Keratinocyte (primary cell): ENCODE data around the gene HOXA7. TPM values are rescaled to one million over a fixed set of nuclear protein-coding genes. Genes with fewer than 3 reads are reported as not detected.

Experiments
- DNase-seq: peaks from one replicate; pipeline ENCODE4 v3.0.0-alpha.2; 2011; ENCODE audit warnings: low read depth, missing footprints, low spot score
- FAIRE-seq: peaks from 2 replicates; lab custom pipeline; 2011; peaks lifted over from hg19 to GRCh38; lab: Jason Lieb, UNC
- H2AFZ ChIP-seq: 2 replicates; pipeline ENCODE4 v1.6.0; 2012; ENCODE audit warnings: low read length, control low read depth, inconsistent platforms; ENCODE audit not compliant: control insufficient read depth
- H3K27ac ChIP-seq: 2 replicates; pipeline ENCODE4 v1.5.1; 2011; ENCODE audit warnings: low read length; ENCODE audit not compliant: control insufficient read depth, insufficient read depth
- H3K27me3 ChIP-seq: 3 replicates; pipeline ENCODE4 v1.6.0; 2011; ENCODE audit warnings: low read length; ENCODE audit not compliant: control insufficient read depth, insufficient read depth; ENCODE audit errors: extremely low read depth
- H3K36me3 ChIP-seq, 2 experiments: 2 replicates in 1 of 2; 3 replicates in 1 of 2; pipeline ENCODE4 v1.5.1; 2011; ENCODE audit warnings: low read length in 2 of 2, mild to moderate bottlenecking in 1 of 2; ENCODE audit not compliant: control insufficient read depth in 2 of 2, insufficient read depth in 2 of 2; ENCODE audit errors: extremely low read depth in 1 of 2
- H3K4me1 ChIP-seq: 3 replicates; pipeline ENCODE4 v1.5.1; 2011; ENCODE audit warnings: low read length; ENCODE audit not compliant: control insufficient read depth, insufficient read depth; ENCODE audit errors: extremely low read depth
- H3K4me2 ChIP-seq: 3 replicates; pipeline ENCODE4 v1.6.0; 2011; ENCODE audit warnings: low read depth, low read length; ENCODE audit not compliant: control insufficient read depth, insufficient read depth; ENCODE audit errors: extremely low read depth
- H3K4me3 ChIP-seq, 3 experiments: fragments of 200-600 bp in 1 of 3; sonication (generic) in 1 of 3; 2 replicates in 2 of 3; 3 replicates in 1 of 3; pipeline ENCODE4 v1.5.1; 2011 to 2016; ENCODE audit warnings: low read length in 3 of 3, mild to moderate bottlenecking in 3 of 3, control low read depth in 2 of 3, inconsistent platforms in 1 of 3, low read depth in 1 of 3, mixed read lengths in 1 of 3, mixed run types in 1 of 3, moderate library complexity in 1 of 3; ENCODE audit not compliant: control insufficient read depth in 2 of 3, insufficient read depth in 2 of 3; ENCODE audit errors: extremely low read depth in 1 of 3
- H3K79me2 ChIP-seq: 2 replicates; pipeline ENCODE4 v1.6.0; 2012; ENCODE audit warnings: low read length; ENCODE audit not compliant: control insufficient read depth, insufficient read depth
- H3K9ac ChIP-seq: 3 replicates; pipeline ENCODE4 v1.6.0; 2011; ENCODE audit warnings: low read length; ENCODE audit not compliant: control insufficient read depth, insufficient read depth; ENCODE audit errors: extremely low read depth
- H3K9me1 ChIP-seq: 3 replicates; pipeline ENCODE4 v1.6.0; 2011; ENCODE audit warnings: low read length; ENCODE audit not compliant: control insufficient read depth, insufficient read depth; ENCODE audit errors: extremely low read depth
- H3K9me3 ChIP-seq: 2 replicates; pipeline ENCODE4 v1.5.1; 2012; ENCODE audit warnings: low read depth, low read length; ENCODE audit not compliant: control insufficient read depth
- H4K20me1 ChIP-seq: 3 replicates; pipeline ENCODE4 v1.6.0; 2011; ENCODE audit warnings: low read length; ENCODE audit not compliant: control insufficient read depth, insufficient read depth; ENCODE audit errors: extremely low read depth
- EZH2 ChIP-seq: IDR thresholded peaks from one replicate; pipeline ENCODE4 v1.6.1; 2012; ENCODE audit warnings: inconsistent platforms, mild to moderate bottlenecking, low read length, moderate library complexity
- dilution Hi-C: fragments of 300-500 bp; cut with MboI; formaldehyde crosslinking; loops from one replicate; pipeline ENCODE4 v1.7.0; 2020; ENCODE audit warnings: low sequenced_read_pairs; ENCODE audit not compliant: extremely low pct_ligation_motif_present
- polyA plus RNA-seq, 5 experiments: library from polyadenylated mRNA; depleted of rRNA in 3 of 5; stranded (reverse) in 3 of 5; stranded (forward) in 1 of 5; unstranded in 1 of 5; fragments of >200 nt; gene quantifications; 1 replicate in 1 of 5; 2 replicates in 3 of 5; 3 replicates in 1 of 5; pipeline versions ENCODE4 v1.2.1 to v1.2.3, GENCODE V29; 2011 to 2012; ENCODE audit warnings: missing spikeins in 2 of 5, low read depth in 1 of 5, low replicate concordance in 1 of 5
- TF ChIP-seq, protein P1 (sequence below), 3 experiments: IDR thresholded peaks in 1 of 3; conservative IDR thresholded peaks in 1 of 3; optimal IDR thresholded peaks in 1 of 3; 2 replicates in 2 of 3; 3 replicates in 1 of 3; pipeline versions ENCODE3 to v1.5.1; 2011; ENCODE audit warnings: low read length in 3 of 3, mild to moderate bottlenecking in 3 of 3, moderate library complexity in 2 of 3, control low read depth in 1 of 3, inconsistent platforms in 1 of 3; ENCODE audit not compliant: insufficient read depth in 2 of 3; ENCODE audit errors: extremely low read depth in 1 of 3

Gene HOXA7
- polyA plus RNA-seq, 1 donor (not counting 4 experiments of a cell fraction or from before 2014, with no cell fraction given): 8.1 TPM

DNA sequence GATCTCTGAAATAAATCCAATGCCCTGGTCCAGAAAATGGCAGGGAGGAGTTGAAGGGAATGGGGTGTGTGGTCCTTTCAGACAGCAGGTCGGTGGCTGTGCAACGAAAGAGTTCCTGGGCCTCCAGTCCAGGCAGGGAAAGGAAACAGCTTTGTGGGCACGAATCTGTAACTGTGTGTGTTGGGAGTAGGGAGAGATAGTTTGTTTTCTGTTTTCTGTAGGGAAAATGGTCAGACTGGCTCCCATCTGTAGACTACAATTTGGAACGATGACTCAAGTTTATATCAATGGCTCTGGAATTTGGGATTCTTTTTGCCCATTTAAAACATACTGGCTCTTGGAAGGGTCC is 11.4 kb upstream of the HOXA7 start:
- DNase-seq (no peak), FAIRE-seq (peak; percentile 51)
- peak overlapping the region; percentile 78 to 94 (median 84) for H3K4me3 ChIP-seq
- no peaks in the 10 kb centered on the region for H3K9me3 ChIP-seq
- peaks cover 91% of the 10 kb centered on the region for H3K79me2 ChIP-seq
- H3K27me3 ChIP-seq: no peaks in the 10 kb centered on the region
- H3K4me2 ChIP-seq: peak overlapping the region; percentile 98
- TF ChIP-seq, protein P1, sequence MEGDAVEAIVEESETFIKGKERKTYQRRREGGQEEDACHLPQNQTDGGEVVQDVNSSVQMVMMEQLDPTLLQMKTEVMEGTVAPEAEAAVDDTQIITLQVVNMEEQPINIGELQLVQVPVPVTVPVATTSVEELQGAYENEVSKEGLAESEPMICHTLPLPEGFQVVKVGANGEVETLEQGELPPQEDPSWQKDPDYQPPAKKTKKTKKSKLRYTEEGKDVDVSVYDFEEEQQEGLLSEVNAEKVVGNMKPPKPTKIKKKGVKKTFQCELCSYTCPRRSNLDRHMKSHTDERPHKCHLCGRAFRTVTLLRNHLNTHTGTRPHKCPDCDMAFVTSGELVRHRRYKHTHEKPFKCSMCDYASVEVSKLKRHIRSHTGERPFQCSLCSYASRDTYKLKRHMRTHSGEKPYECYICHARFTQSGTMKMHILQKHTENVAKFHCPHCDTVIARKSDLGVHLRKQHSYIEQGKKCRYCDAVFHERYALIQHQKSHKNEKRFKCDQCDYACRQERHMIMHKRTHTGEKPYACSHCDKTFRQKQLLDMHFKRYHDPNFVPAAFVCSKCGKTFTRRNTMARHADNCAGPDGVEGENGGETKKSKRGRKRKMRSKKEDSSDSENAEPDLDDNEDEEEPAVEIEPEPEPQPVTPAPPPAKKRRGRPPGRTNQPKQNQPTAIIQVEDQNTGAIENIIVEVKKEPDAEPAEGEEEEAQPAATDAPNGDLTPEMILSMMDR (optimal IDR thresholded peaks at IDR 0.05 in 1 of 3, IDR thresholded peaks at IDR 0.05 in 1 of 3, conservative IDR thresholded peaks at IDR 0.05 in 1 of 3; ENCODE audit: extremely low read depth in 1 of 3, insufficient read depth in 2 of 3, low read length in 3 of 3): no peak
- TF ChIP-seq EZH2: no peak
- peaks cover 8 to 10% of the 10 kb centered on the region in 2 experiments for H3K36me3 ChIP-seq
- dilution Hi-C loops: no loop called here
- H3K9me1 ChIP-seq: no peaks in the 10 kb centered on the region
- H3K27ac ChIP-seq: peak overlapping the region; percentile 87
- H3K9ac ChIP-seq: peak overlapping the region; percentile 83
- H4K20me1 ChIP-seq: no peaks in the 10 kb centered on the region
- H3K4me1 ChIP-seq: peaks cover 32% of the 10 kb centered on the region
- no peak overlapping the region for H2AFZ ChIP-seq

DNA sequence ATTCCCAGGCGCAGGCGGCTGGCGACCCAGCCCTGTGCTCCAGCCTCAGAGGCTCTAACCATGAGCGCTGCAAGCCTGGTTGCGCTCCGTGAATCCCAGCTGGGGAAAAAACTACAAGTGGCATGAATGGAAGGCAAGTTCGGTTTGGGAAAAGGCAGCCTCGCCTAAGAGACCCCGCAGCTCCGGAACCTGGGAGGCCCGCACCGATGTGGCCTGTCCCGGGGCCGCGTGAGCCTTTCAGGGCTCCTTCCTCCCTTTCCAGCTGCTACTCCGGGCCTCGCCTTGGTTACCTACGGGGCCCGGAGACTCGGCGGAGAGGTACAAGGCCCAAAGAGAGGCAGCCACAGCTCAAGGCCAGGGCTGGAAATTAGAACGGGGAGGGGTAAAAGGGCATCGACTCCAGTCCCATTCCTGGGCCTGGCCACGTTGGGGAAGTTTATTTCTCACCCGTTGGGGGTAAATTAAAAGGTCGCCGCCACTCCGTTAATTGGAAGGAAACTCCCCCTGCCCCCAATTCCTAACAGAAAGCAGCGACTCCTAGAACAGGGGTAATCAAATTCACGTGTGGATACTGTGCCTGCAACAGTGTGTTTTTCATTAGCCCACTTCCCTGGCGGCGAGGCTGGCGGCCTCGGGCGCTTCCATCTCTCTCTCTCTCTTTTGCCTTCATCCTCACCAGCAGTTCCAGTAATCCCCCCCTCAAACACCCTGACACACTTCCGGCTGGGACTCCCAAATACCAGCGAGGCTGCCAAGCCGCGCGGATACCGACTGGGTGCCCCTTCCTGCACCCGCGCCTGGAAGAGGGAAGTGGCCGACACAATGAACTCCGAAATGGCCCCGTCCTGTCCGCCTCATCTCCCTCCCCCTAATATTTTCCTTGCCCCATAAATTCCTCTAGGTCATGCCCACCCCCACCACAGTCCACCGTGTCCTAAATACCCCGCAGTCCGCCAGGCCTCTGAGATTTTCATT is 10.3 kb upstream of the HOXA7 start:
- H3K9me3 ChIP-seq: no peaks in the 10 kb centered on the region
- peaks cover 23% of the 10 kb centered on the region for H3K4me1 ChIP-seq
- H3K36me3 ChIP-seq: peaks cover 4 to 10% of the 10 kb centered on the region in 2 experiments
- peak overlapping the region; percentile 87 for H3K27ac ChIP-seq
- H2AFZ ChIP-seq: no peak overlapping the region
- H3K4me2 ChIP-seq: peak overlapping the region; percentile 98
- peak overlapping the region; percentile 78 to 94 (median 84) for H3K4me3 ChIP-seq
- peak overlapping the region; percentile 83 for H3K9ac ChIP-seq
- TF ChIP-seq, protein P1 (optimal IDR thresholded peaks at IDR 0.05 in 1 of 3, IDR thresholded peaks at IDR 0.05 in 1 of 3, conservative IDR thresholded peaks at IDR 0.05 in 1 of 3; ENCODE audit: extremely low read depth in 1 of 3, insufficient read depth in 2 of 3, low read length in 3 of 3): no peak
- no peak for TF ChIP-seq EZH2
- H3K27me3 ChIP-seq: no peaks in the 10 kb centered on the region
- peaks cover 92% of the 10 kb centered on the region for H3K79me2 ChIP-seq
- H4K20me1 ChIP-seq: no peaks in the 10 kb centered on the region
- DNase-seq (no peak), FAIRE-seq (no peak)
- dilution Hi-C loops: no loop called here
- H3K9me1 ChIP-seq: no peaks in the 10 kb centered on the region
